ENCODE results near the gene SERPINA4. TPM values are rescaled to one million over a fixed set of nuclear protein-coding genes. Genes with fewer than 3 reads are reported as not detected.

The SERPINA4 gene
- total and polyA plus RNA-seq, 2 of the 13 experiments (the other 11 are each of a cell fraction or from before 2014, with no cell fraction given), result 39.1 to 57.8 TPM

GRCh38 chr14:94598816-94599655 lies 37.8 kb downstream of the SERPINA4 start (continued):
- TF ChIP-seq SOX6 (IDR thresholded peaks at IDR 0.05) (no peak), SOX6 (CRISPR knock-in tag; IDR thresholded peaks at IDR 0.05) (peak; percentile 99), BRCA1 (CRISPR knock-in tag; IDR thresholded peaks at IDR 0.05) (0 out of 2 replicates have a peak, but pooled peaks have one; percentile 75), NR2F1 (CRISPR knock-in tag; IDR thresholded peaks at IDR 0.05) (peak; percentile 95 to 96), PHF20 (CRISPR knock-in tag; IDR thresholded peaks at IDR 0.05) (no peak; the same call in 1 of the 2 replicates), ZNF33A (CRISPR knock-in tag; IDR thresholded peaks at IDR 0.05; ENCODE audit: borderline replicate concordance) (no peak), ZBTB8A (CRISPR knock-in tag; IDR thresholded peaks at IDR 0.05; ENCODE audit: borderline replicate concordance, low read depth) (0 out of 2 replicates have a peak, but pooled peaks have one; percentile 42), STAT5B (CRISPR knock-in tag; IDR thresholded peaks at IDR 0.05) (peak; percentile 74; the same call in 1 of the 2 replicates), ARID2 (CRISPR knock-in tag; IDR thresholded peaks at IDR 0.05; ENCODE audit: borderline replicate concordance) (peak; percentile 96), TCF7L2 (IDR thresholded peaks at IDR 0.05; ENCODE audit: low read depth, low read length) (0 out of 2 replicates have a peak, but pooled peaks have one; percentile 28)
- TF ChIP-seq, protein P1, sequence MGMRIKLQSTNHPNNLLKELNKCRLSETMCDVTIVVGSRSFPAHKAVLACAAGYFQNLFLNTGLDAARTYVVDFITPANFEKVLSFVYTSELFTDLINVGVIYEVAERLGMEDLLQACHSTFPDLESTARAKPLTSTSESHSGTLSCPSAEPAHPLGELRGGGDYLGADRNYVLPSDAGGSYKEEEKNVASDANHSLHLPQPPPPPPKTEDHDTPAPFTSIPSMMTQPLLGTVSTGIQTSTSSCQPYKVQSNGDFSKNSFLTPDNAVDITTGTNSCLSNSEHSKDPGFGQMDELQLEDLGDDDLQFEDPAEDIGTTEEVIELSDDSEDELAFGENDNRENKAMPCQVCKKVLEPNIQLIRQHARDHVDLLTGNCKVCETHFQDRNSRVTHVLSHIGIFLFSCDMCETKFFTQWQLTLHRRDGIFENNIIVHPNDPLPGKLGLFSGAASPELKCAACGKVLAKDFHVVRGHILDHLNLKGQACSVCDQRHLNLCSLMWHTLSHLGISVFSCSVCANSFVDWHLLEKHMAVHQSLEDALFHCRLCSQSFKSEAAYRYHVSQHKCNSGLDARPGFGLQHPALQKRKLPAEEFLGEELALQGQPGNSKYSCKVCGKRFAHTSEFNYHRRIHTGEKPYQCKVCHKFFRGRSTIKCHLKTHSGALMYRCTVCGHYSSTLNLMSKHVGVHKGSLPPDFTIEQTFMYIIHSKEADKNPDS (CRISPR knock-in tag; IDR thresholded peaks at IDR 0.05), result peak; percentile 98
- TF ChIP-seq, protein P2, sequence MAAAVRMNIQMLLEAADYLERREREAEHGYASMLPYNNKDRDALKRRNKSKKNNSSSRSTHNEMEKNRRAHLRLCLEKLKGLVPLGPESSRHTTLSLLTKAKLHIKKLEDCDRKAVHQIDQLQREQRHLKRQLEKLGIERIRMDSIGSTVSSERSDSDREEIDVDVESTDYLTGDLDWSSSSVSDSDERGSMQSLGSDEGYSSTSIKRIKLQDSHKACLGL (CRISPR knock-in tag; IDR thresholded peaks at IDR 0.05), result peak; percentile 33; the same call in 1 of the 2 replicates
- TF ChIP-seq, protein P3, sequence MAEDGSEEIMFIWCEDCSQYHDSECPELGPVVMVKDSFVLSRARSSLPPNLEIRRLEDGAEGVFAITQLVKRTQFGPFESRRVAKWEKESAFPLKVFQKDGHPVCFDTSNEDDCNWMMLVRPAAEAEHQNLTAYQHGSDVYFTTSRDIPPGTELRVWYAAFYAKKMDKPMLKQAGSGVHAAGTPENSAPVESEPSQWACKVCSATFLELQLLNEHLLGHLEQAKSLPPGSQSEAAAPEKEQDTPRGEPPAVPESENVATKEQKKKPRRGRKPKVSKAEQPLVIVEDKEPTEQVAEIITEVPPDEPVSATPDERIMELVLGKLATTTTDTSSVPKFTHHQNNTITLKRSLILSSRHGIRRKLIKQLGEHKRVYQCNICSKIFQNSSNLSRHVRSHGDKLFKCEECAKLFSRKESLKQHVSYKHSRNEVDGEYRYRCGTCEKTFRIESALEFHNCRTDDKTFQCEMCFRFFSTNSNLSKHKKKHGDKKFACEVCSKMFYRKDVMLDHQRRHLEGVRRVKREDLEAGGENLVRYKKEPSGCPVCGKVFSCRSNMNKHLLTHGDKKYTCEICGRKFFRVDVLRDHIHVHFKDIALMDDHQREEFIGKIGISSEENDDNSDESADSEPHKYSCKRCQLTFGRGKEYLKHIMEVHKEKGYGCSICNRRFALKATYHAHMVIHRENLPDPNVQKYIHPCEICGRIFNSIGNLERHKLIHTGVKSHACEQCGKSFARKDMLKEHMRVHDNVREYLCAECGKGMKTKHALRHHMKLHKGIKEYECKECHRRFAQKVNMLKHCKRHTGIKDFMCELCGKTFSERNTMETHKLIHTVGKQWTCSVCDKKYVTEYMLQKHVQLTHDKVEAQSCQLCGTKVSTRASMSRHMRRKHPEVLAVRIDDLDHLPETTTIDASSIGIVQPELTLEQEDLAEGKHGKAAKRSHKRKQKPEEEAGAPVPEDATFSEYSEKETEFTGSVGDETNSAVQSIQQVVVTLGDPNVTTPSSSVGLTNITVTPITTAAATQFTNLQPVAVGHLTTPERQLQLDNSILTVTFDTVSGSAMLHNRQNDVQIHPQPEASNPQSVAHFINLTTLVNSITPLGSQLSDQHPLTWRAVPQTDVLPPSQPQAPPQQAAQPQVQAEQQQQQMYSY (CRISPR knock-in tag; IDR thresholded peaks at IDR 0.05), result peak; percentile 89
- TF ChIP-seq, protein P4, sequence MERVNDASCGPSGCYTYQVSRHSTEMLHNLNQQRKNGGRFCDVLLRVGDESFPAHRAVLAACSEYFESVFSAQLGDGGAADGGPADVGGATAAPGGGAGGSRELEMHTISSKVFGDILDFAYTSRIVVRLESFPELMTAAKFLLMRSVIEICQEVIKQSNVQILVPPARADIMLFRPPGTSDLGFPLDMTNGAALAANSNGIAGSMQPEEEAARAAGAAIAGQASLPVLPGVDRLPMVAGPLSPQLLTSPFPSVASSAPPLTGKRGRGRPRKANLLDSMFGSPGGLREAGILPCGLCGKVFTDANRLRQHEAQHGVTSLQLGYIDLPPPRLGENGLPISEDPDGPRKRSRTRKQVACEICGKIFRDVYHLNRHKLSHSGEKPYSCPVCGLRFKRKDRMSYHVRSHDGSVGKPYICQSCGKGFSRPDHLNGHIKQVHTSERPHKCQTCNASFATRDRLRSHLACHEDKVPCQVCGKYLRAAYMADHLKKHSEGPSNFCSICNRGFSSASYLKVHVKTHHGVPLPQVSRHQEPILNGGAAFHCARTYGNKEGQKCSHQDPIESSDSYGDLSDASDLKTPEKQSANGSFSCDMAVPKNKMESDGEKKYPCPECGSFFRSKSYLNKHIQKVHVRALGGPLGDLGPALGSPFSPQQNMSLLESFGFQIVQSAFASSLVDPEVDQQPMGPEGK (CRISPR knock-in tag; IDR thresholded peaks at IDR 0.05), result peak; percentile 84
- TF ChIP-seq, protein P5, sequence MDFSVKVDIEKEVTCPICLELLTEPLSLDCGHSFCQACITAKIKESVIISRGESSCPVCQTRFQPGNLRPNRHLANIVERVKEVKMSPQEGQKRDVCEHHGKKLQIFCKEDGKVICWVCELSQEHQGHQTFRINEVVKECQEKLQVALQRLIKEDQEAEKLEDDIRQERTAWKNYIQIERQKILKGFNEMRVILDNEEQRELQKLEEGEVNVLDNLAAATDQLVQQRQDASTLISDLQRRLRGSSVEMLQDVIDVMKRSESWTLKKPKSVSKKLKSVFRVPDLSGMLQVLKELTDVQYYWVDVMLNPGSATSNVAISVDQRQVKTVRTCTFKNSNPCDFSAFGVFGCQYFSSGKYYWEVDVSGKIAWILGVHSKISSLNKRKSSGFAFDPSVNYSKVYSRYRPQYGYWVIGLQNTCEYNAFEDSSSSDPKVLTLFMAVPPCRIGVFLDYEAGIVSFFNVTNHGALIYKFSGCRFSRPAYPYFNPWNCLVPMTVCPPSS (IDR thresholded peaks at IDR 0.05), result no peak
- TF ChIP-seq, protein P6, sequence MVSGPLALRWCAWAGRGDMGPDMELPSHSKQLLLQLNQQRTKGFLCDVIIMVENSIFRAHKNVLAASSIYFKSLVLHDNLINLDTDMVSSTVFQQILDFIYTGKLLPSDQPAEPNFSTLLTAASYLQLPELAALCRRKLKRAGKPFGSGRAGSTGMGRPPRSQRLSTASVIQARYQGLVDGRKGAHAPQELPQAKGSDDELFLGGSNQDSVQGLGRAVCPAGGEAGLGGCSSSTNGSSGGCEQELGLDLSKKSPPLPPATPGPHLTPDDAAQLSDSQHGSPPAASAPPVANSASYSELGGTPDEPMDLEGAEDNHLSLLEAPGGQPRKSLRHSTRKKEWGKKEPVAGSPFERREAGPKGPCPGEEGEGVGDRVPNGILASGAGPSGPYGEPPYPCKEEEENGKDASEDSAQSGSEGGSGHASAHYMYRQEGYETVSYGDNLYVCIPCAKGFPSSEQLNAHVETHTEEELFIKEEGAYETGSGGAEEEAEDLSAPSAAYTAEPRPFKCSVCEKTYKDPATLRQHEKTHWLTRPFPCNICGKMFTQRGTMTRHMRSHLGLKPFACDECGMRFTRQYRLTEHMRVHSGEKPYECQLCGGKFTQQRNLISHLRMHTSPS (CRISPR knock-in tag; IDR thresholded peaks at IDR 0.05; ENCODE audit: low read depth), result peak; percentile 33; the same call in 1 of the 2 replicates

All from HepG2 (cell line).